WTC11 (cell line): ENCODE results near the gene GRB10. TPM values are rescaled to one million over a fixed set of nuclear protein-coding genes. Genes with fewer than 3 reads are reported as not detected.

ENCODE experiments used
- ATAC-seq: fragments of 200-7000 bp; cut with Tn5 transposase; 2 replicates; pipeline ENCODE4 v1.10.0; 2021; ENCODE audit warnings: mild to moderate bottlenecking, moderate library complexity
- CTCF ChIA-PET: fragments of 300-600 bp; sonication (Branson Sonifier 250); formaldehyde crosslinking; loops from one replicate; lab custom pipeline; 2021; ENCODE audit warnings: antibody characterized with exemption; lab: Charles Lee
- POLR2A ChIA-PET: fragments of 350-600 bp; sonication (Branson Sonifier 250); formaldehyde crosslinking; loops from one replicate; lab custom pipeline; 2021; ENCODE audit warnings: antibody characterized with exemption; lab: Charles Lee
- DNase-seq: peaks from one replicate; pipeline ENCODE4 v3.0.0; 2021; ENCODE audit warnings: low spot score
- H3K27ac Mint-ChIP-seq: 2 replicates; pipeline ENCODE4 v1.8.0; 2021; ENCODE audit warnings: mixed read lengths
- H3K27me3 Mint-ChIP-seq: 2 replicates; pipeline ENCODE4 v1.8.0; 2021; ENCODE audit warnings: low read depth, mild to moderate bottlenecking, moderate library complexity, mixed read lengths
- H3K36me3 Mint-ChIP-seq: 2 replicates; pipeline ENCODE4 v1.8.0; 2021; ENCODE audit warnings: mixed read lengths
- H3K4me1 Mint-ChIP-seq: 2 replicates; pipeline ENCODE4 v1.8.0; 2022; ENCODE audit warnings: mixed read lengths
- H3K4me3 Mint-ChIP-seq: 2 replicates; pipeline ENCODE4 v1.8.0; 2021; ENCODE audit warnings: mild to moderate bottlenecking, moderate library complexity, mixed read lengths
- H3K9me3 Mint-ChIP-seq: 2 replicates; pipeline ENCODE4 v1.8.0; 2021; ENCODE audit warnings: mixed read lengths
- AR ChIP-seq: fragments of 250-450 bp; sonication (Bioruptor Pico); IDR thresholded peaks from 2 replicates; pipeline ENCODE4 v1.9.0; 2021; ENCODE audit warnings: mild to moderate bottlenecking
- ARID4B ChIP-seq: sonication (generic); formaldehyde crosslinking; IDR thresholded peaks from 2 replicates; pipeline ENCODE4 v1.8.0; 2023; ENCODE audit warnings: missing genetic modification reagents, mild to moderate bottlenecking, borderline replicate concordance
- CTCF ChIP-seq: fragments of 200-600 bp; IDR thresholded peaks from 2 replicates; pipeline ENCODE4 v1.8.0; 2022; ENCODE audit warnings: antibody characterized with exemption
- EMX1 ChIP-seq: fragments of 250-450 bp; sonication (Bioruptor Pico); IDR thresholded peaks from 2 replicates; pipeline ENCODE4 v1.8.0; 2021; ENCODE audit warnings: mild to moderate bottlenecking
- ETV6 ChIP-seq: sonication (generic); formaldehyde crosslinking; IDR thresholded peaks from 2 replicates; pipeline ENCODE4 v1.8.1; 2022; ENCODE audit warnings: mild to moderate bottlenecking, missing genetic modification reagents
- FOXP1 ChIP-seq: sonication (generic); formaldehyde crosslinking; IDR thresholded peaks from 2 replicates; pipeline ENCODE4 v1.8.0; 2022; ENCODE audit warnings: missing genetic modification reagents, mild to moderate bottlenecking, moderate library complexity, borderline replicate concordance
- GTF2I ChIP-seq: fragments of 250-450 bp; sonication (Bioruptor Pico); conservative IDR thresholded peaks from 2 replicates; pipeline ENCODE4 v1.4.0; 2021; ENCODE audit warnings: mild to moderate bottlenecking
- MLX ChIP-seq: sonication (generic); formaldehyde crosslinking; IDR thresholded peaks from 2 replicates; pipeline ENCODE4 v1.8.1; 2023; ENCODE audit warnings: mild to moderate bottlenecking, missing genetic modification reagents, moderate library complexity
- NFATC4 ChIP-seq: fragments of 250-450 bp; sonication (Bioruptor Pico); IDR thresholded peaks from 2 replicates; pipeline ENCODE4 v1.9.0; 2021; ENCODE audit warnings: mild to moderate bottlenecking
- NR2C2 ChIP-seq: sonication (generic); formaldehyde crosslinking; IDR thresholded peaks from 2 replicates; pipeline ENCODE4 v1.8.0; 2022; ENCODE audit warnings: mild to moderate bottlenecking, missing genetic modification reagents
- SMAD3 ChIP-seq: sonication (generic); formaldehyde crosslinking; IDR thresholded peaks from 2 replicates; pipeline ENCODE4 v1.8.0; 2022; ENCODE audit warnings: missing genetic modification reagents, mild to moderate bottlenecking, borderline replicate concordance
- ZBTB21 ChIP-seq: sonication (generic); formaldehyde crosslinking; IDR thresholded peaks from 2 replicates; pipeline ENCODE4 v1.8.1; 2023; ENCODE audit warnings: mild to moderate bottlenecking, missing genetic modification reagents, borderline replicate concordance
- ZNF219 ChIP-seq: sonication (generic); formaldehyde crosslinking; IDR thresholded peaks from 2 replicates; pipeline ENCODE4 v1.8.0; 2023; ENCODE audit warnings: missing genetic modification reagents, mild to moderate bottlenecking, borderline replicate concordance
- ZNF232 ChIP-seq: sonication (generic); formaldehyde crosslinking; IDR thresholded peaks from 2 replicates; pipeline ENCODE4 v1.8.0; 2022; ENCODE audit warnings: mild to moderate bottlenecking, missing genetic modification reagents
- ZNF281 ChIP-seq: sonication (generic); formaldehyde crosslinking; IDR thresholded peaks from 2 replicates; pipeline ENCODE4 v1.8.0; 2023; ENCODE audit warnings: mild to moderate bottlenecking, missing genetic modification reagents
- ZNF317 ChIP-seq: sonication (generic); formaldehyde crosslinking; IDR thresholded peaks from 2 replicates; pipeline ENCODE4 v1.8.1; 2023; ENCODE audit warnings: low read depth, mild to moderate bottlenecking, moderate library complexity, missing genetic modification reagents, borderline replicate concordance
- ZNF671 ChIP-seq: fragments of 250-450 bp; sonication (Bioruptor Pico); IDR thresholded peaks from 2 replicates; pipeline ENCODE4 v1.8.0; 2021; ENCODE audit warnings: mild to moderate bottlenecking
- total RNA-seq: library from RNA; stranded (reverse); gene quantifications from 3 replicates; pipeline ENCODE4 v1.2.3, GENCODE V29; 2021

GRB10 gene
- total RNA-seq, 1 experiment from 2014 or later = 103 TPM

GRCh38 chr7:50730446-50731400 is 52.0 kb downstream of the GRB10 start:
- Mint-ChIP-seq H3K4me3 (no peak overlapping the region), H3K4me1 (peaks cover 18% of the 10 kb centered on the region), H3K36me3 (no peaks in the 10 kb centered on the region), H3K27ac (peak overlapping the region; percentile 31), H3K27me3 (no peaks in the 10 kb centered on the region), H3K9me3 (0 out of 2 replicates have a peak, but pooled peaks cover 3% of the 10 kb centered on the region)
- ATAC-seq (no peak), DNase-seq (no peak)
- POLR2A ChIA-PET = interaction anchor here (0.7 kb wide), 1 partner anchor 174 kb away, joined by 3 read pairs; no protein-coding TSS in a partner anchor
- TF ChIP-seq AR (CRISPR knock-in tag) = no peak
- TF ChIP-seq ZBTB21 (CRISPR knock-in tag) = no peak
- TF ChIP-seq ETV6 (CRISPR knock-in tag) = no peak
- no peak for TF ChIP-seq SMAD3
- TF ChIP-seq FOXP1 = no peak
- TF ChIP-seq GTF2I = no peak
- TF ChIP-seq ZNF219 (CRISPR knock-in tag) = no peak
- TF ChIP-seq MLX (CRISPR knock-in tag) = no peak
- no peak for TF ChIP-seq NFATC4 (CRISPR knock-in tag)
- TF ChIP-seq ZNF317 (CRISPR knock-in tag) = no peak
- TF ChIP-seq ZNF281 (CRISPR knock-in tag) = no peak
- TF ChIP-seq ZNF232 (CRISPR knock-in tag) = no peak
- TF ChIP-seq ZNF671 (CRISPR knock-in tag) = no peak
- TF ChIP-seq NR2C2 = no peak
- TF ChIP-seq EMX1 (CRISPR knock-in tag) = no peak
- no peak for TF ChIP-seq CTCF
- CTCF ChIA-PET = interaction anchor here (0.9 to 1.0 kb wide), 2 partner anchors 337 to 700 kb away, joined by 3 read pairs; no protein-coding TSS in a partner anchor

GRCh38 chr7:50729962-50730361 is 52.7 kb downstream of the GRB10 start:
- ATAC-seq = no peak
- POLR2A ChIA-PET = interaction anchor here (0.7 kb wide), 1 partner anchor 251 kb away, joined by 3 read pairs; no protein-coding TSS in a partner anchor
- peaks cover 26% of the 10 kb centered on the region for H3K4me1 Mint-ChIP-seq
- H3K4me3 Mint-ChIP-seq = no peak overlapping the region
- TF ChIP-seq ARID4B = no peak
- DNase-seq = no peak
- no peaks in the 10 kb centered on the region for H3K36me3 Mint-ChIP-seq
- H3K27ac Mint-ChIP-seq = no peak overlapping the region
- CTCF ChIA-PET = interaction anchor here (0.9 to 1.0 kb wide), 2 partner anchors 337 to 700 kb away, joined by 3 read pairs; no protein-coding TSS in a partner anchor
- no peaks in the 10 kb centered on the region for H3K9me3 Mint-ChIP-seq
- no peaks in the 10 kb centered on the region for H3K27me3 Mint-ChIP-seq
